UCSD-AML1 (cell line): ENCODE data around the gene NDUFA6.
A peak's percentile ranks its signal among the peaks of the same experiment; 100 is the strongest.
"Not testable (repeated sequence)": the region's sequence is repeated elsewhere in the genome, so short reads cannot be mapped to it uniquely, and the experiment has no call there.

Experiments used
- DNase-seq: peaks from one replicate; lab custom pipeline; 2025; ENCODE audit not compliant: unreplicated experiment; lab: John Stamatoyannopoulos, UW

Gene NDUFA6

GRCh38 chr22:42072606-42073330 is 17.8 kb downstream of the NDUFA6 start:
- no peak for DNase-seq

- DNase-seq: not testable (repeated sequence)
These were observed 19.1 kb downstream of the NDUFA6 start for GRCh38 chr22:42071508-42071907.

GRCh38 chr22:42070517-42071422 is 19.8 kb downstream of the NDUFA6 start, which contains the start of gene NAGA:
TSS of gene NAGA (minus strand) at chr22:42070812. CDS start at chr22:42070297, 515 bp downstream.
- peak; percentile 98 for DNase-seq

GRCh38 chr22:42069801-42070516 is 20.6 kb downstream of the NDUFA6 start:
- no peak for DNase-seq

GRCh38 chr22:42068291-42068690 is 22.3 kb downstream of the NDUFA6 start:
- DNase-seq: no peak

GRCh38 chr22:42067671-42068251 is 22.8 kb downstream of the NDUFA6 start:
- no peak for DNase-seq

GRCh38 chr22:42066937-42067336 is 23.6 kb downstream of the NDUFA6 start:
- no peak for DNase-seq

- DNase-seq: no peak
These were observed 24.3 kb downstream of the NDUFA6 start for GRCh38 chr22:42066126-42066761.

GRCh38 chr22:42065438-42066125 is 25.0 kb downstream of the NDUFA6 start:
- no peak for DNase-seq

- no peak for DNase-seq
These were observed 25.9 kb downstream of the NDUFA6 start for GRCh38 chr22:42064629-42065028.

GRCh38 chr22:42062506-42063170 is 27.9 kb downstream of the NDUFA6 start:
- DNase-seq: no peak

- no peak for DNase-seq
These were observed 29.5 kb downstream of the NDUFA6 start for GRCh38 chr22:42061041-42061440.

- DNase-seq: no peak
These were observed 30.1 kb downstream of the NDUFA6 start for GRCh38 chr22:42060489-42060888.

- DNase-seq: no peak
These were observed 33.6 kb downstream of the NDUFA6 start for GRCh38 chr22:42056757-42057511.

GRCh38 chr22:42052765-42053164 is 37.8 kb downstream of the NDUFA6 start:
- DNase-seq: no peak

- DNase-seq: no peak
These were observed 39.9 kb downstream of the NDUFA6 start for GRCh38 chr22:42050641-42051180.

GRCh38 chr22:42041784-42042183 is 48.8 kb downstream of the NDUFA6 start:
- DNase-seq: no peak

GRCh38 chr22:42039271-42039670 is 51.3 kb downstream of the NDUFA6 start:
- DNase-seq: no peak
